Measurements from ENCODE around the gene ACAP1. TPM values are rescaled to one million over a fixed set of nuclear protein-coding genes. Genes with fewer than 3 reads are reported as not detected.
A peak's percentile ranks its signal among the peaks of the same experiment; 100 is the strongest.
"Not testable (repeated sequence)": the region's sequence is repeated elsewhere in the genome, so short reads cannot be mapped to it uniquely, and the experiment has no call there.

ACAP1 gene
- total RNA-seq, 1 donor from 2014 or later: 3.2 TPM

GRCh38 chr17:7328840-7329373 is 7.4 kb upstream of the ACAP1 start, which contains the start of gene NEURL4:
Gene NEURL4 (minus strand): TSS chr17:7329335. CDS start chr17:7329312, 23 bp downstream.
- no peak for DNase-seq (ENCODE audit: extremely low spot score, unreplicated experiment)
- Mint-ChIP-seq H3K36me3 (no peaks in the 10 kb centered on the region), H3K4me3 (peak within 1 kb of the TSS; percentile 93), H3K4me1 (ENCODE audit: unreplicated experiment) (peaks cover 22% of the 10 kb centered on the region), H3K27ac (peak within 1 kb of the TSS; percentile 96), H3K9me3 (no peaks in the 10 kb centered on the region), H3K27me3 (no peaks in the 10 kb centered on the region)
- TF ChIP-seq, protein P1, sequence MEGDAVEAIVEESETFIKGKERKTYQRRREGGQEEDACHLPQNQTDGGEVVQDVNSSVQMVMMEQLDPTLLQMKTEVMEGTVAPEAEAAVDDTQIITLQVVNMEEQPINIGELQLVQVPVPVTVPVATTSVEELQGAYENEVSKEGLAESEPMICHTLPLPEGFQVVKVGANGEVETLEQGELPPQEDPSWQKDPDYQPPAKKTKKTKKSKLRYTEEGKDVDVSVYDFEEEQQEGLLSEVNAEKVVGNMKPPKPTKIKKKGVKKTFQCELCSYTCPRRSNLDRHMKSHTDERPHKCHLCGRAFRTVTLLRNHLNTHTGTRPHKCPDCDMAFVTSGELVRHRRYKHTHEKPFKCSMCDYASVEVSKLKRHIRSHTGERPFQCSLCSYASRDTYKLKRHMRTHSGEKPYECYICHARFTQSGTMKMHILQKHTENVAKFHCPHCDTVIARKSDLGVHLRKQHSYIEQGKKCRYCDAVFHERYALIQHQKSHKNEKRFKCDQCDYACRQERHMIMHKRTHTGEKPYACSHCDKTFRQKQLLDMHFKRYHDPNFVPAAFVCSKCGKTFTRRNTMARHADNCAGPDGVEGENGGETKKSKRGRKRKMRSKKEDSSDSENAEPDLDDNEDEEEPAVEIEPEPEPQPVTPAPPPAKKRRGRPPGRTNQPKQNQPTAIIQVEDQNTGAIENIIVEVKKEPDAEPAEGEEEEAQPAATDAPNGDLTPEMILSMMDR (conservative IDR thresholded peaks at IDR 0.05): no peak

DNA sequence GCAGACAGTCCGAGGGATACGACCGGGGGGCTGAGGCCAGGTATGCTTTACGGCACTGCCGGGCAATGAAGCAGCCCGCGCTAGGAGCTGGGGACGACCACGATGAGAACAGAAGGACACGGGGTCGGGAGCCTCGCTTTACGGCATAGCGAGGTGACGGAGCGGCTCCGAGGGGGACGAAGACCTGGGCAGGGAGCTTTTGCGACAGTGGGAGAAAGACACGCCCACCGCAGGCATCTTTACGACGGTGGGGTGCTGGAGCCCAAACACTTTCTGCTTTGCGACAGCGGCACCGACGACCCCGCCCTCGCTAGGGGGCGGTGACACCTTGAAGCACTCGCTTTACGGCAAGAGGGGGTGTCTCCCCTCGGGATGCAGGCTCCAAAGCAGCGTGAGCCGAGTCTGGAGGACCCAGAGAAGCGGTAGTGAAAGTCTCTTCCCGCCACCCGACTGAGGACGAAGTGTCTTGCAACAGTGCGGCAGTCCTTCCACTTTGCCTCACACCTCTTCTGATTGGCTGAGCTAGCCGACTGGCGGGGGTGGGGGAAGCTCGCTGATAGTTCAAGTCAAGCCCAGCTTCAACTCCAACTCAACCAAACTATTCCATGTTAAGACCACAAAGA is 6.8 kb upstream of the ACAP1 start:
- Mint-ChIP-seq H3K27me3 (no peaks in the 10 kb centered on the region), H3K27ac (peak overlapping the region; percentile 96), H3K4me3 (peak overlapping the region; percentile 93), H3K36me3 (no peaks in the 10 kb centered on the region), H3K9me3 (no peaks in the 10 kb centered on the region), H3K4me1 (ENCODE audit: unreplicated experiment) (peaks cover 22% of the 10 kb centered on the region)
- peak; percentile 96 for DNase-seq (ENCODE audit: extremely low spot score, unreplicated experiment)
- TF ChIP-seq, protein P1 (conservative IDR thresholded peaks at IDR 0.05): no peak

GRCh38 chr17:7329997-7330637 is 6.2 kb upstream of the ACAP1 start:
- Mint-ChIP-seq H3K36me3 (no peaks in the 10 kb centered on the region), H3K9me3 (no peaks in the 10 kb centered on the region), H3K4me3 (peak overlapping the region; percentile 93), H3K4me1 (ENCODE audit: unreplicated experiment) (peaks cover 22% of the 10 kb centered on the region), H3K27ac (peak overlapping the region; percentile 96), H3K27me3 (no peaks in the 10 kb centered on the region)
- no peak for DNase-seq (ENCODE audit: extremely low spot score, unreplicated experiment)
- TF ChIP-seq, protein P1 (conservative IDR thresholded peaks at IDR 0.05): no peak

DNA sequence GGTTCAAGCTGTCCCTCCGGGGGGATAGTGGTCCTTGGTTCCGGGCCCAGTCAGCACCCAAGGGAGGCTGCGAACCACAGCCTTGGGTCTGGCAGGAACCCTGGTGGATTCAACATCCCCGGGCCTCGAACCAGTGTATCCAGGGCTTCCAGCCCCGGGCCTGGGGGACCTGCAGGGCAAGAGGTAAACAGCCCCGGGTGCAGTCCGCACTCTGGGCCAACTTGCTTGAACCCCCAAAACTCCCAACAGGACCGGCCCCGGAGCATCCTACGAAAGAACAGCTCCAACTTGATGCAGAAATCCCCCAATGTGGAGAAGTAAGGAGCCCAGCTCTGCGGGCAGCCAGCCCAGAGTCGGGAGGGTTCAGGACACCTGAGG is 5.7 kb upstream of the ACAP1 start:
- no peak for DNase-seq (ENCODE audit: extremely low spot score, unreplicated experiment)
- Mint-ChIP-seq H3K4me1 (ENCODE audit: unreplicated experiment) (peaks cover 22% of the 10 kb centered on the region), H3K4me3 (peak overlapping the region; percentile 93), H3K27ac (no peak overlapping the region), H3K36me3 (no peaks in the 10 kb centered on the region), H3K27me3 (no peaks in the 10 kb centered on the region), H3K9me3 (no peaks in the 10 kb centered on the region)
- TF ChIP-seq, protein P1 (conservative IDR thresholded peaks at IDR 0.05): no peak

DNA sequence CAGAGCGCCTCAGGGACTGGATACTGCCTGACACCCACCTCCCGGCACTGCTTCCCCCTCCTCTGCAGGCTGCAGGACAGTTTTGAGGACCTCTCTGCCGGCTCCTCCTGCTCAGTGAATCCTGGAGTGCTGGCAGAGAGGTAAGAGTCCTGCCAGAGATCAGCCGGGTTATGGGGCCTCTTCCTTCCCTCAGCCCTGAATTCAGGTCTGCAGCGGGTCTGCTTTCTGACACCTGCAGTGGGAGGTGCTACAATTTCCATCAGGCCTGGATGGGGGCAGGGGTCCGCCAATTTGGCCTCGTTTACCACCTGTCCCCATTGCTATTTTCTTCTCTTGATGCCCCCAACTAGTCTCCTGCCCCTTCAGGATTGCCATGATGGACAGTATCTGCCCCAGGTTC is 4.2 kb upstream of the ACAP1 start:
- no peak for DNase-seq (ENCODE audit: extremely low spot score, unreplicated experiment)
- H3K27me3 Mint-ChIP-seq: peaks cover 2% of the 10 kb centered on the region
- TF ChIP-seq, protein P1 (conservative IDR thresholded peaks at IDR 0.05): no peak
- H3K27ac Mint-ChIP-seq: no peak overlapping the region
- H3K36me3 Mint-ChIP-seq: no peaks in the 10 kb centered on the region
- H3K4me3 Mint-ChIP-seq: no peak overlapping the region
- peaks cover 22% of the 10 kb centered on the region for H3K4me1 Mint-ChIP-seq (ENCODE audit: unreplicated experiment)
- no peaks in the 10 kb centered on the region for H3K9me3 Mint-ChIP-seq

DNA sequence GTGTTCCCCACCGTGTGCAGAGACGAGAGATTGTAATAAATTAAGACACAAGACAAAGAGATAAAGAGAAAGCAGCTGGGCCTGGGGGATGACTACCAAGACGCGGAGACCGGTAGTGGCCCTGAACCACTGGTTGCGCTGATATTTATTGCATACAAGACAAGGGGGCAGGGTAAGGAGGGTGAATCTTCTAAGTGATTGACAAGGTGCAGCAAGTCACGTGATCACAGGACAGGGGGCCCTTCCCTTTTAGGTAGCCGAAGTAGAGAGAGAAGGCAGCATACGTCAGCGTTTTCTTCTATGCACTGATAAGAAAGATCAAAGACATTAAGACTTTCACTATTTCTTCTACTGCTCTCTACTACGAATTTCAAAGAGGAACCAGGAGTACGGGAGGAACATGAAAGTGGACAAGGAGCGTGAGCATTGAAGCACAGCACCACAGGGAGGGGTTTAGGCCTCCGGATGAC is 3.7 kb upstream of the ACAP1 start:
- H3K27ac Mint-ChIP-seq; DNase-seq (ENCODE audit: extremely low spot score, unreplicated experiment); H3K27me3 Mint-ChIP-seq; H3K9me3 Mint-ChIP-seq; H3K4me3 Mint-ChIP-seq; H3K36me3 Mint-ChIP-seq: not testable (repeated sequence)
- H3K4me1 Mint-ChIP-seq (ENCODE audit: unreplicated experiment): peaks cover 20% of the 10 kb centered on the region

Data from type B pancreatic cell (in vitro differentiated cells).